Measurements from ENCODE around the gene AOC2. TPM values are rescaled to one million over a fixed set of nuclear protein-coding genes. Genes with fewer than 3 reads are reported as not detected.

AOC2 gene
- total and polyA plus RNA-seq, 2 of the 13 experiments (the other 11 are each of a cell fraction or from before 2014, with no cell fraction given), result 1.2 to 3.3 TPM

GRCh38 chr17:42872251-42872965, 28.0 kb downstream of the AOC2 start (continued):
- TF ChIP-seq TSC22D2 (CRISPR knock-in tag; IDR thresholded peaks at IDR 0.05; ENCODE audit: borderline replicate concordance) (no peak), NR0B2 (CRISPR knock-in tag; IDR thresholded peaks at IDR 0.05) (no peak), KDM5A (IDR thresholded peaks at IDR 0.05; ENCODE audit: borderline replicate concordance, low read length) (no peak), ZFAT (CRISPR knock-in tag; conservative IDR thresholded peaks at IDR 0.05) (no peak), ZNF318 (CRISPR knock-in tag; IDR thresholded peaks at IDR 0.05) (no peak), ZBED4 (CRISPR knock-in tag; IDR thresholded peaks at IDR 0.05; ENCODE audit: borderline replicate concordance) (peak; percentile 70; the same call in 1 of the 2 replicates), ZNF180 (CRISPR knock-in tag; IDR thresholded peaks at IDR 0.05; ENCODE audit: borderline replicate concordance, low read depth) (no peak), ZSCAN5A (CRISPR knock-in tag; IDR thresholded peaks at IDR 0.05; ENCODE audit: borderline replicate concordance) (no peak), HOXA7 (CRISPR knock-in tag; IDR thresholded peaks at IDR 0.05) (no peak), SETDB1 (CRISPR knock-in tag; IDR thresholded peaks at IDR 0.05; ENCODE audit: borderline replicate concordance) (no peak), ZNF614 (CRISPR knock-in tag; IDR thresholded peaks at IDR 0.05; ENCODE audit: borderline replicate concordance) (no peak), MLX (CRISPR knock-in tag; IDR thresholded peaks at IDR 0.05) (no peak), ZNF589 (CRISPR knock-in tag; conservative IDR thresholded peaks at IDR 0.05) (no peak)

All from HepG2 (cell line).